Measurements from ENCODE around the gene NPDC1.

The NPDC1 gene

GRCh38 chr9:136990242-136990911 is 55.6 kb downstream of the NPDC1 start:
- DNase-seq = no peak

Measured in CD4-positive, alpha-beta T cell treated with Interleukin-17A for 1 hour (primary cell).